HG03175 (cell line): ENCODE results near the gene MDP1.
"Not testable (repeated sequence)": the region's sequence is repeated elsewhere in the genome, so short reads cannot be mapped to it uniquely, and the experiment has no call there.

Source experiments
- ATAC-seq: cut with Tn5 transposase; IDR thresholded peaks from one replicate; pipeline ENCODE4 v1.9.1; 2021; ENCODE audit warnings: mild to moderate bottlenecking, moderate library complexity; ENCODE audit not compliant: unreplicated experiment

The MDP1 gene

GRCh38 chr14:24232121-24232644 is 16.3 kb upstream of the MDP1 start, which contains the start of gene NEDD8:
Gene NEDD8, minus strand, starts transcription at chr14:24232367. Its CDS starts 100 bp downstream, at chr14:24232267.
- ATAC-seq = peak; percentile 79

DNA sequence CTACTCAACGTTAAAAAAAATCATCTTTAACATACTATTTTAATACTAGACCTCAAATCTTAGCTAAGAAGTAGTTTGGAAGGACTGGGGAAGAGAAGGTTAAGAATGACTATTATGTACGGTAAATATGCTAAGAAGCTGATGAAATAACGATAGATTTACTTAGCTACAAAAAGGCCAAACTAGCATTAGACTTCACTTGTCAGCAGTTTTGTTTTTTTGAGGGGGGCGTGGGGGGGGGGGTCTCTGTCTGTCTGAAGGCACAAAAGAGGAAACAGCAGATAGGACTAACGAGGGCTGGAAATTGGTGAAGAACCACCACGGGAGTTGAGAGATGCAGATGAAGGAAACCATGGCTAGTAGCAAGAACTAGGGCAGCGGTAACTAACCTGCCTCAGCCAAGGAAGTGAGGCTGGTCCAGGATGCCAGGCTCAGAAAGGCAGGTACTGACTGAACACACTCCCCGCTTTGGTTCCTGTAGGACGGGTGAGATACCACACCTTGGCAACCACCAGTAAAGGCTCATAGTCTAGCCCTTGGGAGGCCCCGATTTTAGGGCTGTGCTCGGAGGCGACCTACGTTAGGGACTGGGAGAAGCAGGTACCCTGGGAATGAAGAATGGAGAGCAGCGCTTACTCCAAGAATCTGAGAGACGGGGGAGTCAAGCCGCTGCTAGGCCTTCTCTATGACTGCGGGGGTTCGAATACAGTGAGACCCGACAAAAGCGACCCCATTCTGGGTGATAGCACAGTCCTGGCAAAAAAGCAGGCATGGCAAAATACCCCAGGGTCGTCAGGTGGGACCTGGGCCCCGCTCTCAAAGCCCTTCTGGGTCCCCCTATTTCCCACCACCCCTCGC is 15.6 kb upstream of the MDP1 start:
- peak; percentile 11 for ATAC-seq

DNA sequence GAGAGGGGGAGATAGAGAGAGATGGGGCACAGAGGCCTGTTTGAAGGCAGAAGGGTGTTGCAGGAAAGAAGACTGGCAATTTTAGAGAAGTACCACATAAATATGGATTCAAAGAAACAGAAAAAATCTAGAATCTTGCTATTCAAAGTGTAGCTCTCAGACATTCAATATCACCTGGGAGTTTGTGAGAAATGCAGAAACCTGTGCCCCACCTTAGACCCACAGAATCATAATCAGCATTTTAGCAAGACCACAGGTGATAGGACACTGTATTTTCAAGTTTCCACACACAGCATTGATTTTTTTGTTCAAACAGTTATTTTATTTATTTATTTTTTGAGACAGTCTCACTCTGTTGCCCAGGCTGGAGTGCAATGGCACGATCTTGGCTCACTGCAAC is 13.0 kb upstream of the MDP1 start:
- ATAC-seq = no peak

- no peak for ATAC-seq
Measured at GRCh38 chr14:24226473-24226872, 10.6 kb upstream of the MDP1 start.

DNA sequence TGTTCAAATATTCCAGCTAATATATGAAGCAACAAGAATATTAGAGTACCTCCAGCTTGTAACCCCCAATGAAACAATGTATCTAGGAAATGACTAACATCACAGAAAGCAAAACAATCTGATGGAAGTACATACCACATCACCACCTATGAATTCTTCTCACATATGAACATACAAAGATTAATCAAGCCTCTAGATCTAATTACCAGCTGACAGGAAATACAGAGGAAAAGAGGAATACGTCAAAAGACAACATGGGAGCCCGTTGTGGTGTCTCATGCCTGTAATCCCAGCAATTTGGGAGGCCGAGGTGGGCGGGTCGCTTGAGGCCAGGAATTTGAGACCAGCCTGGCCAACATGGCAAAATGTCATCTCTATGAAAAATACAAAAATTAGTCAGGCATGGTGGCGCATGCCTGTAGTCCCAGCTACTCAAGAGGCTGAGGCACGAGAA is 8.8 kb upstream of the MDP1 start:
- no peak for ATAC-seq

DNA sequence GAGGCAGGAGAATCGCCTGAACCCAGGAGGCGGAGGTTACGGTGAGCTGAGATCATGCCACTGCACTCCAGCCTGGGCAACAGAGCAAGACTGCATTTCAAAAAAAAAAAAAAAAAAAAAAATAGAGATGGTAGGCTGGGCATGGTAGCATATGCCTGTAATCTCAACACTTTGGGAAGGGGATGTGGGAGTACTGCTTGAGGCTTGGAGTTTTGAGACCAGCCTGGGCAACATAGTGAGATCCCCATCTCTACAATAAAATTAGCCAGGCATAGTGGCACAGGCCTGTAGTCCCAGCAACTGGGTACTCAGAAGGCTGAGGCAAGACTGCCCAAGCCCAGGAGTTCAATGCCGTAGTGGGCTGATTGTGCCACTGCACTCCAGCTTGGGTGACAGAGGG is 7.1 kb upstream of the MDP1 start:
- not testable (repeated sequence) for ATAC-seq

DNA sequence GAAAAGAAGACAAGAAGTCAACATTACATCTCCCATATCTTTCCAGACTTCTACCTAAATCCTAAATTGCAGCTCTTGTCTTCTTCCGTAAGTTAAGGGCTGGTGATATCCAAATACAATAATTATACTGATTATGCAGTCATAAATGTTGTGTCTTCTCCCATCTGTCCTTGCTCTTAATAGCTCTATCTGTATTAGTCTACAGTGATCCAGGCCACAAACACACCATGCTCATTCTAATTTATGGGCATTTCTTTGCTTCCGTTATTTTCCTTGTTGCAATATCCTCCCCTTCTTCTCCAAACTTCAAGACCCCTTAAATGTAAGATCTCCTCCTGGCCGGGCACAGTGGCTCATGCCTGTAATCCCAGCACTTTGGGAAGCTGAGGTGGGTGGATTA is 3.7 kb upstream of the MDP1 start:
- ATAC-seq = no peak

GRCh38 chr14:24219080-24219479 is 3.2 kb upstream of the MDP1 start:
- no peak for ATAC-seq

GRCh38 chr14:24216876-24217275 is 1.0 kb upstream of the MDP1 start:
- not testable (repeated sequence) for ATAC-seq

- no peak for ATAC-seq
Measured at GRCh38 chr14:24216345-24216699, 456 bp upstream of the MDP1 start.

DNA sequence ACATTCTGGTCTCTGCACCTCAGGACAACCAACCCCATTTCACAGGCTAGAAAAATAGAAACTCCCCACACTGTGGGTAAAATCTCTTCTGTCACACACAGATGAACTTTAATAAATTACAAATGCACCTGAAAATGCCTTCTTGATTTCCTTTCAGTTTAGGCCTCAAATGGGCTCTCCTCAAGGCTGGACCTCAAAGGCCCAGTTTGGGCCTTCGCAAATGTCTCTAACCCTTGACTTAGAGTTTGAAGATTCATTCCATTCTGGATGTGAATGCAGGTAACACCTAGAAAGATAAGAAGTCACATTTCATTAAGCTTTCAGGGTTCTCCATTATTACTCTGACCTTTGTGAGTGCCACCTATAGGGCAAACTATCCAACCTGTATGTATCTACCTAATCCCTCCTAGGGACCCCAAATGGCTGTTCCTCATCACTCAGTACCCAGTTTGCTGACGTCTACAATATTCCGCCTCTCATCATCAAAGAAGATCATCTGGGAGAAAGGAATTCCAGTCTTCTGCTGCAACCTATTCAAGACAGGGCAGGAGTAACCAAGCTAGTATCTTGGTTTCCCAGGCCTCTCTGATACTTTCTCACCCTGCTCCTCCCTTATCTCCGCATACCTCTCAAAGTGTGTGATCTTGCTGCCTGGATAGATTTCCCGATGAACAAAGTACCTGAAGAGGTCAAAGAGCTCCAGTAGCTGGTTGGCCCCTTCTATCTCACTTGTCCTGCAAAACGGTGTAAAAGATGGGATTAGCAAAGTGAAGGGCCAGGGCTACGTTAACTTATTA is 1.8 kb downstream of the MDP1 start:
- ATAC-seq = no peak

- ATAC-seq = peak; percentile 75
Measured at GRCh38 chr14:24212924-24213865, 2.7 kb downstream of the MDP1 start, which contains the start of gene CHMP4A. Gene CHMP4A, minus strand, starts transcription at chr14:24213488. Its CDS starts 49 bp downstream, at chr14:24213439.

GRCh38 chr14:24211311-24211710 is 4.6 kb downstream of the MDP1 start:
- ATAC-seq = no peak

DNA sequence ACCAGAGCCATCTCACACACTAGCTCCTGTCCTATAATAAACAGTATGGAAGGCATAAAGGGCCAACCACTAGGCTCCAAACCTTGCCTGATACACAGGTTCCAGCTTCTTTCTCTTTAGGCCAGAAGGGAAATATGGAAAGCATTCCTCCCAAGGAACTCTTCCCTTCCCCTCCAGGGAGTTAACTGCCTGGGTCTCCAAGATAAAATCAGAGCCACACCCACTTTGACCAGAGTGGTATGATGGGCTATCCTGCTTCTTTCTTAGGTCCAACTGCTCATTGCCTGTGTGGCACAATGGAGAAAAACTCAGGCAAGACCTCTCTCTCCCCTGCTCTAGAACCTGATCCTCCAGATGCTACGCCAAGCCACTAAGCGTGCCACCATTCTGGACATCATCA is 8.2 kb downstream of the MDP1 start:
- ATAC-seq = no peak

- no peak for ATAC-seq
Measured at GRCh38 chr14:24207104-24207551, 8.7 kb downstream of the MDP1 start.

DNA sequence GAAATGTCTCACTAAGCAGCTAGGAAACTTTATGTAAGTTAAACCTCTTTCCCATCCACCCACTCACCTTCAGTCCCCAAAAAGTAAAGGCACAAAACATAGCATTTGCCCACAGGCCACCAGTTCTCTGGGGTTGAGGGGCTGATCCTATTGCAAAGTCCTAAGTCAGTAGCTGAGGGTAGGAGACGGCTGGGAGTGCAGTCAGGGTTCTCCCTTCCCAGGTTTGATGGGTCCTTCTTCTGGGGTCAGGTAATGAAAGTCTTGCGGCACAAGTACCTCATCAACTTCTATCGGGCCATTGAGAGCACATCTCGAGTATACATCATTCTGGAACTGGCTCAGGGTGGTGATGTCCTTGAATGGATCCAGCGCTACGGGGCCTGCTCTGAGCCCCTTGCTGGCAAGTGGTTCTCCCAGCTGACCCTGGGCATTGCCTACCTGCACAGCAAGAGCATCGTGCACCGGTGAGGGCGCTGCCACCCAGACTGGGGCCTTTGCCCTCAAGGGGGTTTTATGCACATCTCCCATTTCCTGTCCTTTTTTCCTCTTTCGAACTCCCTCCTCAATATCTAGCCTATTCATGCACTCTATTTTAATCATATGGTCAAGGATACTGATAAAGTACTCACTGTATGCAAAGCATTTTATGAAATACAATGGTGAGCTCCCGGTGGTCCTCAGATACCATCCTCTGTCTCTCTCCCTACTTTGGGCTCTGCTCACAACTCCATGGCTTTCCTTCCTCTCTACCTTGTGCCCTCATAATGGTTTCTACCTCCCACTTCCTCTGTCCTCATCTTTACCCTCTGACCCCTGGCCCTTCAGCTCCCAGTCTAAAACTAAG is 9.4 kb downstream of the MDP1 start:
- ATAC-seq = no peak

DNA sequence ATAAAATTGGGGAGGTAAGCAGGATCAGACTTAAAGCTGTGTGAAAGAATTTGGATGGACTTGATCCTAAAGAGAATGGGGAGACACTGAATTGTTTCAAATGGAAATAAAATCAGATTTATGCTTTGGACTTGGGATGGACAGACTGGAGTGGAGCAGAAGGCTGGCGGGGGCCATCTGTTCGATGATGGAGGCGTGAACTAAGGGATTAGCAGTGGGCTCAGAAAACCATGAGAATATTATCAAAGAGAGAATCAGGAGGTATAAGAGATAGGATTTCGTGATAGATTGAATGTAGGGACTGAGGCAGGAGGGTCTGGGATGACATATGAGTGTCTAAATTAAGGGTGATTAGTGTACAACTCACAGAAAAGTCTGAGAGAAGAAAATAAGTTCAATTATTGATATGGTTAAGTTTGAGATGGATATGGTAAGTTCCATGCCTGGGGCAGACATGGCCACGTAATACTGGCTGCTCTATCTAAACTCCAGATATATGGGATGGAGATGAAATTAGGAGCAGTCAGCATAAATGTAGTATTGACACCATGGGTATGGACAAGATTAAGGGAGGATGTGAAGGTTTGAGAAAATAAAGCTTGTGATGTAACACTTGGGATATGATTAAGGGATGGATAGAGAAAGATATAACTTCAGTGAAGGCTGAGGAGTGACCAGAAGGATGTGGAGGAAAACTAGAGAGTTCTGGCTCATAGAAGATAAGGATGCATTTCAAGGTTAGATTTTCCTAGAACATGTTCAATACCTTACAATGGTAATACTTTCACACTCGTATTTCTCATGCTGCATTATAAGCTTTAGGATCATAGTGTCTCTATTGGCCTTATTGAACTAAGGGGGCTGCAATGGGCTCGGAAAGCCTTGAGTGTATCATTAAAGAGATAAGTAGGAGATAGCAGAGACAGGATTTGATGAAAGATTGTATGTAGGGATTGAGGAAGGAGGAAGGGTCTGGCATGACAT is 11.4 kb downstream of the MDP1 start:
- no peak for ATAC-seq

DNA sequence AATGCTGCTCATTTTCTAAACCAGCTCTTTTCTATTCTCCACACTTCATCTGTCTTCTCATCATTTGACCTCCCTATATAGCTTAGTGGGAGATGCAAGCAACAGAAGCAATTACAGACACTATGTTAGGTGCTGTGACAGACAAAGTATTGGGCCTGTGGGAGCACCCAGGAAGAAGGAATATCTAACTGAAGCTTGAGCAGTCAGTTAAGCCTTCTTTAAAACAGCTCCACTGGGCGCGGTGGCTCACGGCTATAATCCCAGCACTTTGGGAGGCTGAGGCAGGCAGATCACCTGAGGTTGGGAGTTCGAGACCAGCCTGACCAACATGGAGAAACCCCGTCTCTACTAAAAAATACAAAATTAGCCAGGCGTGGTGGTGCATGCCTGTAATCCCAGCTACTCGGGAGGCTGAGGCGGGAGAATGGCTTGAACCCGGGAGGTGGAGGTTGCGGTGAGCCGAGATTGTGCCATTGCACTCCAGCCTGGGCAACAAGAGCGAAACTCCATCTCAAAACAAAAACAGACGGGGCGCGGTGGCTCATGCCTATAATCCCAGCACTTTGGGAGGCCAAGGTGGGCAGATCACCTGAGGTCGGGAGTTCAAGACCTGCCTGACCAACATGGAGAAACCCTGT is 12.5 kb downstream of the MDP1 start:
- not testable (repeated sequence) for ATAC-seq
